ENCODE measurements around the gene AGPAT3.

AGPAT3 gene

GRCh38 chr21:43910460-43910859 is 45.4 kb downstream of the AGPAT3 start:
- no peak for DNase-seq

- DNase-seq = no peak
These were observed 46.3 kb downstream of the AGPAT3 start for GRCh38 chr21:43911015-43911934.

- DNase-seq = no peak
These were observed 47.0 kb downstream of the AGPAT3 start for GRCh38 chr21:43911935-43912487.

GRCh38 chr21:43912500-43912899 is 47.5 kb downstream of the AGPAT3 start:
- DNase-seq = no peak

DNA sequence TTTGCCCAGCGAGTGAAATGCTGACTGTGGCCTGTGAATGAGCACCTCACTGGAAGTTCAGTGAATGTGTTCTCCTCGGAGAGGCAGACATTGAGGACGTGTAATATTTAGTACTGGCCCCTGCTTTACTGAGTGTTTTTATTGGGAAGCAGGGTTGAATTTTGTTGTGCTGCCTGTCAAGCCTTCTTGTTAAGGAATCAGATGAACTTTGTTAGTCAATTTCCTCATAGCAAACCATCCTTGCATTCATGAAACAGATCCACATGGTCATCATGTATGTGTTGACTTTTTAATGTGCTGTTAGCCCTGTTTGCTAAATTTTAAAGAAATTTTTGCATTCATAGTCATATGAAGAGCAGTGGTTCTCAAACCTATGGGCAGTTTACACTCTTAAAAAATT is 47.9 kb downstream of the AGPAT3 start:
- DNase-seq = no peak

GRCh38 chr21:43913928-43914327 is 48.9 kb downstream of the AGPAT3 start:
- DNase-seq = no peak

- DNase-seq = no peak
These were observed 51.1 kb downstream of the AGPAT3 start for GRCh38 chr21:43916076-43916475.

- peak; percentile 72 for DNase-seq
These were observed 51.9 kb downstream of the AGPAT3 start for GRCh38 chr21:43916691-43917514.

DNA sequence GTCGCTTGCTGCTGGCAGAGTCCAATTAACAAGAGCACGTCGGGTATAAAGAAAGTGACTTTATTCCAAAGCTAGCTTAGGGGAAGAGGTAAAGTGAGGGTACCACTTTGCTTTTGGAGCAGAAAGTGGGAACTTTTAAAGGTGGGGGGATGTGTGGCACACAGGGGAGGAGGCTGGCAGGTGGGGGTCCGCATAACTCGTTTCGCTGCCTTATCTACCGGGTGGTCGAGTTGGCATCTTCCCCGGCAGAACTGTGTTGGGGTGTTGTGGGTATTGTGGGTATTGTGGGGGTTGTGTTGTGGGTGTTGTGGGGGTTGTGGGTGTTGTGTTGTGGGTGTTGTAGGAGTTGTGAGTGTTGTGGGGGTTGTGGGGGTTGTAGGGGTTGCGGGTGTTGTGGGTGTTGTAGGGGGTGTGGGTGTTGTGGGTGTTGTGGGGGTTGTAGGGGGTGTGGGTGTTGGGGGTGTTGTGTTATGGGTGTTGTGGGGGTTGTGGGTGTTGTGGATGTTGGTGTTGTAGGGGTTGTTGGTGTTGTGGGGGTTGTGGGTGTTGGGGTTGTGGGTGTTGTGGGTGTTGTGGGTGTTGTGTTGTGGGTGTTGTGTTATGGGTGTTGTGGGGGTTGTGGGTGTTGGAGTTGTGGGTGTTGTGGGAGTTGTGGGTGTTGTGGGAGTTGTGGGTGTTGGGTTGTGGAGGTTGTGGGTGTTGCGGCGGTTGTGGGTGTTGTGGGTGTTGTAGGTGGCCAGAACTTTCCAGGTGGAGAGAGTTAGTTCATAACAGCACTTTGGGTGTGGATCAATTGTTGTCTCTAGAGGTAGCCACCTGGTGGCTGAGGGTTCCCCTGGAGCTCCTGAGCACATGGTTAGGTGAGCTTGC is 52.7 kb downstream of the AGPAT3 start:
- peak; percentile 38 for DNase-seq

DNA sequence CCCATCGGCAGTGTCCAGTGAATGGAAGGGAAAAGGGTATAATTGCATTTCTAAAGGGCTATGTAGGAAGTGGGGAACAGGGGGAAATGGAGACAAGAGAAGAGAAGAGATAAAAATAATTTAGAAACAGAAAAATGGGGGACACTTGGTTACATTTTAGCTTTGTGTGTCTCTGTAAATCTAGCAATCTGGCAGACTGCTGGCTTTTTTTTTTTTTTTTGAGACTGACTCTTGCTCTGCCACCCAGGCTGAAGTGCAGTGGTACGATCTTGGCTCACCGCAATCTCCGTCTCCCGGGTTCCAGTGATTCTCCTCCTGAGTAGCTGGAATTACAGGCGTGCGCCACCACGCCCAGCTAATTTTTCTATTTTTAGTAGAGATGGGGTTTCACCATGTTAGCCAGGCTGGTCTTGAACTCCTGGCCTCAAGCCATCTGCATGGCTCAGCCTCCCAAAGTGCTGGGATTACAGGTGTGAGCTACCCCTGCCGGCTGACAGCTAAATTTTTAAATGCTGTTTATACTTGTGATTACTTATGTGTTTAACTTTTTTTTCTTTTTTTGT is 53.4 kb downstream of the AGPAT3 start:
- DNase-seq = no peak

- DNase-seq = no peak
These were observed 54.3 kb downstream of the AGPAT3 start for GRCh38 chr21:43919283-43919682.

GRCh38 chr21:43919871-43920801 is 55.1 kb downstream of the AGPAT3 start:
- DNase-seq = no peak

- peak; percentile 43 for DNase-seq
These were observed 56.6 kb downstream of the AGPAT3 start for GRCh38 chr21:43921571-43921978.

DNA sequence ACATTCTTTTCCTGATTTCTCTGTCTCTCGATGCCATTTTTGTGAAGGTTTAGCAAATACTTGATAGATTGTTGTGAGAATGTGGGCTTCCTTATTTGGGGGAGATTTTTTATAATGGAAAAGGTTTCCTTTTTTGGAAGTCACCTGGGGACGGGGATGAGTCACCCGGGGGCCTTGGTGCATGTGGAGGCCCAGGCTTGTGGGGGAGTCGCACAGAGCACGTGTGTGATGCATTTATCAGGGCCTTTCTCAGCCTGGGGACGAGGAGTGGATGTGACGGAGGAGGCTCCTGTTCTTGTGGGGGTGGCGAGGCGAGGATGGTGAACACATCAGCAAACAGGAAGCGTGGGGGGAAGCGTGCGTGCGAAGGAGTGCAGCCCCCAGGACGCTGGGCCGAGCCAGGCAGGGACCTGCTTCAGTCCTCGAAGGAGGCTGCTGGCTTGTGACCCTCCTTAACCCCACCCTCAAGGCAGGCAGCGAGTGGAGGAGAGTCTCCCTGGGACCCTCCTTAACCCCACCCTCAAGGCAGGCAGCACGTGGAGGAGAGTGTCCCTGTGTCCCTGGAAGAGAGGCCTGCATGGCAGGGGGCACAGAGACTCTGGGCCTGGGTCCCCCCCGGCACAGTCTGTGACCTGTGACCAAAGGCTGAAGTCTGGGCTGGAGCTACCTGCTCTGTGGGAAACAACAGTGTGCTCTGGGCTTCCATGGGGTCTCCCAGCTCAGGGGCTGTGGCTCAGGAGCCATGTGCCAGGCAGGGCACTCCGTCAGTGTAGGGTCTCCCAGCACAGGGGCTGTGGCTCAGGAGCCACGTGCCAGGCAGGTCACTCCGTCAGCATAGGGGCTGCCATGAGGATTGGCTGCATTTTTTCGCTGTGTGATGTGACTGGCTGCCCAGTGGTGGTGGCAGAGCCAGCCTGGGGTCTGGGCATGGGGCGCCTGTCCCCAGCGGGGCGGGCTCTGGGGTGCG is 57.2 kb downstream of the AGPAT3 start:
- peak; percentile 75 for DNase-seq

GRCh38 chr21:43922949-43923348 is 57.9 kb downstream of the AGPAT3 start:
- DNase-seq = no peak

DNA sequence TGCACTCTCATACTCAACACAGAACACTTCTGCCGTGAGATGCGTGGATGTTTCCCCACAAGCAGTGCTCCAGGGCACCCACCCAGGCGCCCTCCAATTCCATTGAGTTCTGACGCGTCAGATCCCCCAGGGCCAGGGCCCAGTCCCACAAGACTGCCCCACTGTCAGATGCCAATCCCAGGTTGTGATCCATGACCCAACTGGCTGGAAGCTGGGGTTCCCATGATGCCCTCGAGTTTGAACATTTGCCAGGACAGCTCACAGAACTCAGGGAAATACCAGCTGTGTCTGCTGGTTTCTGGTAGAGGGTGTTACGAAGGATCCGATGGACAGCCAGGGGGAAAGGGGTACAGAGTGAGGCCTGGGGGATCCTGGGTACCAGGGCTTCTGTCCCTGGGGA is 58.4 kb downstream of the AGPAT3 start:
- no peak for DNase-seq

DNA sequence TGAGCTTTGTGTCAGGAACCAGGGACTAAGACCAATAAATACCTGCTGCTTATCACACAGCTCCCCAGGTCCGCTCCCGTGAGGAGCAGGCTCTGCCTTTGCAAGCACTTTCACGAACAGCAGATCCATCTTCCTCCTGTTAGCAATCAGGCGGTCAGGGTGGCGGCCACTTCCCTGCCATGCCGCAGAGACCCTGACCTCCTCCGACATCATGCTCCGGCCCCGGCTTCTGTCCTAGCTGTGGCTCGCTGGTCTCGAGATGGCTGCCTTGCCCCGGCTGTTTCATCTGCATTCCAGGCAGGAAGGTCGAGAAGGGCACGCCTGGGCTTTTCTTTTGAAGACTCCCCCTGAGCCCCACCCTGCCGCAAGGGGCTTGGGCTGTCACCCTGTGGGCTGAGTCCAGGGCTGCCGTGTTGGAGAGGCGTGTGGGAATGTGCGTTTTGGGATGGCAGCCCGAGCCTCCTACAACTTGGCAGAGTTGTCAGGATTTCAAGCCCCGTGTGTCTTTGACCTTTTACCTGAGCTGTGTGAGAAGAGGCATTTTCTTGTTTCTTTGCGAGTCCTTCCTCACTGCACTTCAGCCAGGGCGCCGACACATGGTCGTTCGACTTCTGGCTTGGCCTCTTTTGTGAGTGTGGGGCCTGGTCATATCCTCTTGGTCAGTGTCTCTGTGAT is 59.5 kb downstream of the AGPAT3 start:
- DNase-seq = no peak

DNA sequence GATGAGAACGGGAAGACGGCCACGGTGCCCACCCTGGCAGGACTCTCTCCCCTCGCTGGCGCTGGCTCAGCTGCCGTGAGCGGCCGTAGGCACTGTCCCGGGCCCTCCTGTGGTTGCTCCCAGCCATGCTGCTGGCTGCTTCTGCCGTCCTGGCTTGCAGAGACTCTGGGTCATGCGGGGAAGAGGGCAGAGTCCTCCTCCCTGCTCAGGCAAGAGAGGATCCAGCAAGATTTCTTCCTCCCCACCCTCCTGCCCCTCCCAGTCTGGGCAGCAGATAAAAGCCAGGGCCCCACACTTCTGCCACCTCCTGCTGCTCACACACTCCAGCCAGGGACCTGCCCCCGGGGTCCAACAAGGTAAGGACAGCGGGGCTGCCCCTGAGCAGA is 60.1 kb downstream of the AGPAT3 start:
- DNase-seq = no peak

GRCh38 chr21:43925609-43926008 is 60.6 kb downstream of the AGPAT3 start:
- no peak for DNase-seq

All from stimulated activated CD4-positive, alpha-beta T cell treated with anti-CD3 and anti-CD28 coated beads, Interleukin-15, amount 100 ng/mL, for 24 hours (primary cell).